Suprapubic skin (tissue), 4 donors: ENCODE results near the gene ARF5. TPM values are rescaled to one million over a fixed set of nuclear protein-coding genes. Genes with fewer than 3 reads are reported as not detected.

Experiments used
- DNase-seq, 2 donors: peaks; one replicate each; pipeline ENCODE4 v3.0.0-alpha.2; 2019; ENCODE audit warnings: low spot score in 2 of 2
- H3K27ac ChIP-seq: fragments of 200-600 bp; sonication (generic); one replicate; pipeline ENCODE4 v1.5.1; 2019
- H3K27me3 ChIP-seq: fragments of 200-600 bp; sonication (generic); one replicate; pipeline ENCODE4 v1.5.1; 2019
- H3K36me3 ChIP-seq: fragments of 200-600 bp; sonication (generic); one replicate; pipeline ENCODE4 v1.5.1; 2019
- H3K4me1 ChIP-seq: fragments of 200-600 bp; sonication (generic); one replicate; pipeline ENCODE4 v1.5.1; 2019
- H3K4me3 ChIP-seq: fragments of 200-600 bp; sonication (generic); one replicate; pipeline ENCODE4 v1.5.1; 2019; ENCODE audit warnings: mild to moderate bottlenecking
- H3K9me3 ChIP-seq: fragments of 200-600 bp; sonication (generic); one replicate; pipeline ENCODE4 v1.5.1; 2019
- CTCF ChIP-seq, 2 donors: fragments of 200-600 bp in 1 of 2; fragments of 450-650 bp in 1 of 2; sonication (generic) in 1 of 2; IDR thresholded peaks; one replicate each; pipeline ENCODE4 v1.5.1; 2016 to 2019; ENCODE audit warnings: antibody characterized with exemption in 2 of 2, mild to moderate bottlenecking in 1 of 2, moderate library complexity in 1 of 2
- EP300 ChIP-seq: sonication (generic); formaldehyde crosslinking; IDR thresholded peaks from one replicate; pipeline ENCODE4 v1.6.1; 2017; ENCODE audit warnings: antibody characterized with exemption
- POLR2A ChIP-seq, 2 donors: fragments of 450-650 bp; IDR thresholded peaks; one replicate each; pipeline ENCODE4 v1.6.1; 2017; ENCODE audit warnings: antibody characterized with exemption in 2 of 2, mild to moderate bottlenecking in 2 of 2, moderate library complexity in 2 of 2
- POLR2AphosphoS5 ChIP-seq, 3 donors: sonication (generic); formaldehyde crosslinking; IDR thresholded peaks; one replicate each; pipeline ENCODE4 v1.6.1; 2017; ENCODE audit warnings: antibody characterized with exemption in 3 of 3
- WGBS: methylation state at CpG from one replicate; pipeline ENCODE4 v1.1.5; 2018; 5-methylcytosine and 5-hydroxymethylcytosine counted together
- total RNA-seq, 4 donors: library from RNA; depleted of rRNA; stranded (reverse); fragments of >200 nt; gene quantifications; one replicate each; pipeline ENCODE4 v1.1.0, GENCODE V29; 2016

The ARF5 gene
- total RNA-seq, 4 donors from 2014 or later: 121 to 235 (median 220) TPM

GRCh38 chr7:127595737-127596136, 7.5 kb downstream of the ARF5 start:
- Histone ChIP-seq H3K4me1 (no peaks in the 10 kb centered on the region), H3K36me3 (peaks cover 15% of the 10 kb centered on the region), H3K27me3 (no peaks in the 10 kb centered on the region), H3K27ac (no peak overlapping the region), H3K4me3 (no peak overlapping the region), H3K9me3 (no peaks in the 10 kb centered on the region)
- TF ChIP-seq POLR2A (IDR thresholded peaks at IDR 0.05) (no peak), CTCF (IDR thresholded peaks at IDR 0.05) (no peak), EP300 (no peak), POLR2AphosphoS5 (IDR thresholded peaks at IDR 0.05) (no peak)
- WGBS: 89% methylated on average over 5 of the region's 5 CpGs
- DNase-seq: no peak

GRCh38 chr7:127598318-127598717, 10.1 kb downstream of the ARF5 start:
- Histone ChIP-seq H3K4me1 (no peaks in the 10 kb centered on the region), H3K27ac (no peak overlapping the region), H3K27me3 (no peaks in the 10 kb centered on the region), H3K36me3 (no peaks in the 10 kb centered on the region), H3K9me3 (no peaks in the 10 kb centered on the region), H3K4me3 (no peak overlapping the region)
- WGBS: 73% methylated on average over 6 of the region's 6 CpGs
- TF ChIP-seq EP300: no peak
- DNase-seq: no peak

GRCh38 chr7:127600885-127601284, 12.7 kb downstream of the ARF5 start:
- Histone ChIP-seq H3K4me3 (no peak overlapping the region), H3K36me3 (no peaks in the 10 kb centered on the region), H3K27ac (no peak overlapping the region), H3K9me3 (no peaks in the 10 kb centered on the region), H3K27me3 (no peaks in the 10 kb centered on the region), H3K4me1 (no peaks in the 10 kb centered on the region)
- DNase-seq: no peak
- WGBS: 80% methylated on average over 3 of the region's 3 CpGs
- TF ChIP-seq POLR2AphosphoS5 (IDR thresholded peaks at IDR 0.05) (no peak), POLR2A (IDR thresholded peaks at IDR 0.05) (no peak), EP300 (no peak), CTCF (IDR thresholded peaks at IDR 0.05) (no peak)

GRCh38 chr7:127608446-127608845, 20.2 kb downstream of the ARF5 start:
- 93% methylated on average over 6 of the region's 6 CpGs for WGBS
- H3K27me3 ChIP-seq: peaks cover 1% of the 10 kb centered on the region
- peaks cover 3% of the 10 kb centered on the region for H3K9me3 ChIP-seq
- no peak for TF ChIP-seq EP300
- no peak for TF ChIP-seq POLR2AphosphoS5 (IDR thresholded peaks at IDR 0.05)
- TF ChIP-seq CTCF (IDR thresholded peaks at IDR 0.05): no peak
- no peak for TF ChIP-seq POLR2A (IDR thresholded peaks at IDR 0.05)
- no peaks in the 10 kb centered on the region for H3K4me1 ChIP-seq
- no peaks in the 10 kb centered on the region for H3K36me3 ChIP-seq
- no peak overlapping the region for H3K4me3 ChIP-seq
- H3K27ac ChIP-seq: no peak overlapping the region
- DNase-seq: no peak

GRCh38 chr7:127609297-127609696, 21.1 kb downstream of the ARF5 start:
- TF ChIP-seq POLR2AphosphoS5 (IDR thresholded peaks at IDR 0.05) (no peak), CTCF (IDR thresholded peaks at IDR 0.05) (no peak), POLR2A (IDR thresholded peaks at IDR 0.05) (no peak), EP300 (no peak)
- DNase-seq: no peak

GRCh38 chr7:127612263-127612662, 24.1 kb downstream of the ARF5 start:
- Histone ChIP-seq H3K4me3 (no peak overlapping the region), H3K27me3 (peaks cover 36% of the 10 kb centered on the region), H3K36me3 (no peaks in the 10 kb centered on the region), H3K9me3 (peaks cover 3% of the 10 kb centered on the region), H3K27ac (no peak overlapping the region), H3K4me1 (no peaks in the 10 kb centered on the region)
- WGBS: 85% methylated on average over 1 of the region's 1 CpG
- TF ChIP-seq POLR2A (IDR thresholded peaks at IDR 0.05) (no peak), EP300 (no peak), POLR2AphosphoS5 (IDR thresholded peaks at IDR 0.05) (no peak), CTCF (IDR thresholded peaks at IDR 0.05) (no peak)
- DNase-seq: no peak

More at GRCh38 chr7:127609297-127609696, 21.1 kb downstream of the ARF5 start:
- H3K36me3 ChIP-seq: no peaks in the 10 kb centered on the region
- H3K9me3 ChIP-seq: peaks cover 3% of the 10 kb centered on the region
- WGBS: 100% methylated on average over 5 of the region's 6 CpGs
- H3K27me3 ChIP-seq: peaks cover 9% of the 10 kb centered on the region
- no peak overlapping the region for H3K27ac ChIP-seq
- H3K4me1 ChIP-seq: no peaks in the 10 kb centered on the region
- H3K4me3 ChIP-seq: no peak overlapping the region
